B cell (primary cell): Measurements from ENCODE around the gene MRPL46.

Experiments
- CTCF ChIP-seq: fragments of 200-600 bp; IDR thresholded peaks from one replicate; pipeline ENCODE4 v1.8.0; 2022; ENCODE audit warnings: antibody characterized with exemption, mild to moderate bottlenecking
- EZH2 ChIP-seq: IDR thresholded peaks from 2 replicates; pipeline ENCODE4 v1.6.1; 2012; ENCODE audit warnings: borderline replicate concordance, low read depth, mild to moderate bottlenecking, moderate library complexity, low read length; ENCODE audit not compliant: insufficient read depth, poor library complexity, severe bottlenecking

GRCh38 chr15:88428053-88428452, 39.1 kb downstream of the MRPL46 start:
- TF ChIP-seq CTCF (no peak), EZH2 (no peak)
